ENCODE data around the gene EPS15. TPM values are rescaled to one million over a fixed set of nuclear protein-coding genes. Genes with fewer than 3 reads are reported as not detected.

The EPS15 gene
- total RNA-seq, 1 experiment from 2014 or later: 54.4 TPM

DNA sequence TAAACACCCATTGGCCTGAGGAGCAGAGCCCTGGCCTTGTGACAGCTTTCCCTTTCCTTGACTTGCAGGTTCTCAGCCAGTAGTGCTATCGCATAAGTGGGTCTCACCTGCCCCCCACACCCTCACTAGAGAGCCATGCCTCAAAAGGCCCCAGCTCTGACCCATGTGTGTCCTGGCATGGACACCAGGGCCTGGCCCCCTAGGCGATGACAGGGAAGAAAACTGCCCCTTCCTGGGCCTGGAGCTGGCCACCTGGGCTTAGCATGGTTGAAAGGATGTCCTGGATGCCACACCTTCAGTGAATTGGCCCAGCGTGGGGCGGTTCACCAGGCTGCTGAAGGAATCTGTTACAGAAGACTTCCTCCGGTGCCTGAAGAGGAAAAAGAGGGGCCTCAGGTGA is 207.2 kb downstream of the EPS15 start:
- no TSS peak for BruUV-seq (replicated peaks)

GRCh38 chr1:51310871-51311613 is 208.0 kb downstream of the EPS15 start:
- in situ Hi-C loops (cut with HindIII; ENCODE audit: low pct_unique_long_range_greater_than_20kb, low sequenced_read_pairs): no loop called here
- ATAC-seq (no peak), DNase-seq (ENCODE audit: low read depth, low spot score) (no peak)
- CTCF ChIA-PET: no interaction called here
- no peak for TF ChIP-seq REST (IDR thresholded peaks at IDR 0.05; ENCODE audit: insufficient read depth in 1 of 2, low read depth in 2 of 2, low read length in 1 of 2)
- TF ChIP-seq POLR2AphosphoS5 (IDR thresholded peaks at IDR 0.05; ENCODE audit: low read depth, low read length): no peak
- TF ChIP-seq, protein P1, sequence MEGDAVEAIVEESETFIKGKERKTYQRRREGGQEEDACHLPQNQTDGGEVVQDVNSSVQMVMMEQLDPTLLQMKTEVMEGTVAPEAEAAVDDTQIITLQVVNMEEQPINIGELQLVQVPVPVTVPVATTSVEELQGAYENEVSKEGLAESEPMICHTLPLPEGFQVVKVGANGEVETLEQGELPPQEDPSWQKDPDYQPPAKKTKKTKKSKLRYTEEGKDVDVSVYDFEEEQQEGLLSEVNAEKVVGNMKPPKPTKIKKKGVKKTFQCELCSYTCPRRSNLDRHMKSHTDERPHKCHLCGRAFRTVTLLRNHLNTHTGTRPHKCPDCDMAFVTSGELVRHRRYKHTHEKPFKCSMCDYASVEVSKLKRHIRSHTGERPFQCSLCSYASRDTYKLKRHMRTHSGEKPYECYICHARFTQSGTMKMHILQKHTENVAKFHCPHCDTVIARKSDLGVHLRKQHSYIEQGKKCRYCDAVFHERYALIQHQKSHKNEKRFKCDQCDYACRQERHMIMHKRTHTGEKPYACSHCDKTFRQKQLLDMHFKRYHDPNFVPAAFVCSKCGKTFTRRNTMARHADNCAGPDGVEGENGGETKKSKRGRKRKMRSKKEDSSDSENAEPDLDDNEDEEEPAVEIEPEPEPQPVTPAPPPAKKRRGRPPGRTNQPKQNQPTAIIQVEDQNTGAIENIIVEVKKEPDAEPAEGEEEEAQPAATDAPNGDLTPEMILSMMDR (IDR thresholded peaks at IDR 0.05): no peak
- TF ChIP-seq TCF7L2 (IDR thresholded peaks at IDR 0.05; ENCODE audit: low read depth, low read length): no peak
- no peak for TF ChIP-seq SIN3A (IDR thresholded peaks at IDR 0.05; ENCODE audit: borderline replicate concordance, insufficient read depth, low read depth, low read length)
- no peaks in the 10 kb centered on the region for H3K27me3 ChIP-seq (ENCODE audit: control insufficient read depth, insufficient read depth, low read length)
- intact Hi-C loops (cut with micrococcal nuclease; ENCODE audit: unreplicated experiment): no loop called here
- H3K36me3 ChIP-seq (ENCODE audit: control insufficient read depth, insufficient read depth, low read length): no peaks in the 10 kb centered on the region
- no peak overlapping the region for H3K4me3 ChIP-seq (ENCODE audit: low read depth in 2 of 2, low read length in 2 of 2)
- POLR2A ChIA-PET: no interaction called here
- no peaks in the 10 kb centered on the region for H3K9me3 ChIP-seq (ENCODE audit: control insufficient read depth, insufficient read depth, low read depth, low read length)
- H3K4me1 ChIP-seq (ENCODE audit: control insufficient read depth, insufficient read depth, low read length): peaks cover 10% of the 10 kb centered on the region
- no peak overlapping the region for H3K27ac ChIP-seq (ENCODE audit: low read length)
- BruUV-seq (replicated peaks): no TSS peak

More for the DNA sequence above, 207.2 kb downstream of the EPS15 start:
- Histone ChIP-seq H3K9me3 (ENCODE audit: control insufficient read depth, insufficient read depth, low read depth, low read length) (no peaks in the 10 kb centered on the region), H3K27ac (ENCODE audit: low read length) (no peak overlapping the region), H3K4me3 (ENCODE audit: low read depth in 2 of 2, low read length in 2 of 2) (no peak overlapping the region), H3K4me1 (ENCODE audit: control insufficient read depth, insufficient read depth, low read length) (peaks cover 10% of the 10 kb centered on the region), H3K36me3 (ENCODE audit: control insufficient read depth, insufficient read depth, low read length) (no peaks in the 10 kb centered on the region), H3K27me3 (ENCODE audit: control insufficient read depth, insufficient read depth, low read length) (no peaks in the 10 kb centered on the region)
- in situ Hi-C loops (cut with HindIII; ENCODE audit: low pct_unique_long_range_greater_than_20kb, low sequenced_read_pairs) (no loop called here), intact Hi-C loops (cut with micrococcal nuclease; ENCODE audit: unreplicated experiment) (no loop called here)
- TF ChIP-seq POLR2AphosphoS5 (IDR thresholded peaks at IDR 0.05; ENCODE audit: low read depth, low read length) (no peak), REST (IDR thresholded peaks at IDR 0.05; ENCODE audit: insufficient read depth in 1 of 2, low read depth in 2 of 2, low read length in 1 of 2) (no peak), TCF7L2 (IDR thresholded peaks at IDR 0.05; ENCODE audit: low read depth, low read length) (no peak), SIN3A (IDR thresholded peaks at IDR 0.05; ENCODE audit: borderline replicate concordance, insufficient read depth, low read depth, low read length) (no peak)
- TF ChIP-seq, protein P1 (IDR thresholded peaks at IDR 0.05): no peak
- ATAC-seq (no peak), DNase-seq (ENCODE audit: low read depth, low spot score) (no peak)
- ChIA-PET CTCF (no interaction called here), POLR2A (no interaction called here)

Data from Panc1 (cell line).